ENCODE results near the gene PPP4R3A.

DNA sequence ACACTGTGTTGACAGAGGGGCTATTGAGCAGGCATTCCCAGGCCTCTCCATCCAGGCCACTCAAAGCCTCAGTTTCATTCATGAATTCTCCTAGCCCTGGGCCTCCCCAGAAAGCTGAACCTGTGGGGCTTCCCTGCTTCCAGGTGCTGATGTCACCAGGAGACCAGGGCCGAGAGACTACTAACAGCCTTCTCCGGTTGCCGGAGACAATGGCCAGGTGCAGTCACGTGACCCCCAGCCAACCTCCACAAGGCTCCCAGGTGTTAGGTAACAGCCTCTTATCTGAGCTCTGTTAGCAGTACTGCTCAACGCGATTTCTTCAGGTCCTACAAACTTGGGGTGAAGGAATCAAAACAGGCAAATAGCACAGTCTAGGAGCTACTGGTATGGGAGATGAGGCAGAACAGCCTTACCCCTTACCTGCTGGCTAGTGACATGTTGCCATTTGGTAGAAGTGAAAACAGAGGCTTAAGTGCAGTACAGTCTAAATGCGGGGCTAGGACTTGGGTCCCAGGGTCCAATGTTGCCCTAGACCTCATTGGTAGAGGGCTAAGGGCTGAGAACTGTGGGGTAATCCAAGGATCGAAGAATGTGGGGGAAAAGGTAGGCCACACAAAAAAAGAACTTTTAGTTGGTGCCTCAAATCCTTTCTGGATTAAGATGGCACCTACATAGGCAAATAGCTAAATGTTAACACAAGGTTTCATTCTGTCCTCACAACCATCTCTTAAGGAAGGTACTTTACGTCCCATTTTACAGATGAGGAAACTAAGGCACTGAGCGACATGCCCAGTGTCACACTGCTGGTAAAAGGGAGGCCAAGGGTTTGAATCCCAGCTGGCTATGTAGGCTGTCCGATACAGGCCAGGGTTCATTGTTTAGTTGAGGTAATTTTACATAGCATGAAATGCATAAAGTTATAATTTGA is 96.3 kb downstream of the PPP4R3A start:
- TF ChIP-seq, protein P1, sequence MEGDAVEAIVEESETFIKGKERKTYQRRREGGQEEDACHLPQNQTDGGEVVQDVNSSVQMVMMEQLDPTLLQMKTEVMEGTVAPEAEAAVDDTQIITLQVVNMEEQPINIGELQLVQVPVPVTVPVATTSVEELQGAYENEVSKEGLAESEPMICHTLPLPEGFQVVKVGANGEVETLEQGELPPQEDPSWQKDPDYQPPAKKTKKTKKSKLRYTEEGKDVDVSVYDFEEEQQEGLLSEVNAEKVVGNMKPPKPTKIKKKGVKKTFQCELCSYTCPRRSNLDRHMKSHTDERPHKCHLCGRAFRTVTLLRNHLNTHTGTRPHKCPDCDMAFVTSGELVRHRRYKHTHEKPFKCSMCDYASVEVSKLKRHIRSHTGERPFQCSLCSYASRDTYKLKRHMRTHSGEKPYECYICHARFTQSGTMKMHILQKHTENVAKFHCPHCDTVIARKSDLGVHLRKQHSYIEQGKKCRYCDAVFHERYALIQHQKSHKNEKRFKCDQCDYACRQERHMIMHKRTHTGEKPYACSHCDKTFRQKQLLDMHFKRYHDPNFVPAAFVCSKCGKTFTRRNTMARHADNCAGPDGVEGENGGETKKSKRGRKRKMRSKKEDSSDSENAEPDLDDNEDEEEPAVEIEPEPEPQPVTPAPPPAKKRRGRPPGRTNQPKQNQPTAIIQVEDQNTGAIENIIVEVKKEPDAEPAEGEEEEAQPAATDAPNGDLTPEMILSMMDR (IDR thresholded peaks at IDR 0.05), result no peak
- TF ChIP-seq ZFX (IDR thresholded peaks at IDR 0.05; ENCODE audit: borderline replicate concordance), result no peak

Data from 22Rv1 (cell line).